HK-2 (cell line): ENCODE results near the gene IKBKE.

Experiments used
- DNase-seq: peaks from one replicate; pipeline ENCODE4 v3.0.0-alpha.2; 2018; ENCODE audit not compliant: unreplicated experiment

Gene IKBKE

GRCh38 chr1:206512058-206512850, 42.0 kb downstream of the IKBKE start:
- DNase-seq = no peak

DNA sequence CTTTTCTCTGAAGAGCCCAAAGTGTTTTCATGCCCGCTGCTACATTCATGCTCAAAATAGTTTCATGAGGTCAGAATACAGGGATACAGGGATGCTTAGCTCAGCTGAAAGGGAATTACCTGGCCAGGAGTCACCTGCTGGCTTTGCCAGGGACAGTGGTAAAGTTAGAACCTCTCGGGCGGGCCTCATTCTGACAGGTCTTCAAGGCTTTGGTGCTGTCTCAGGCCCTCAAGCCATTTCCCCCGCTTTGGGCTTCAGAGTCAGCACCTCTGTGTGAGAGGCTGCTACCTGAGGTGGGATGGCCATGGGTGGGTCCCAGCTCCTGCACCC, 42.5 kb downstream of the IKBKE start:
- DNase-seq = no peak

GRCh38 chr1:206513312-206514111, 43.2 kb downstream of the IKBKE start:
- no peak for DNase-seq

DNA sequence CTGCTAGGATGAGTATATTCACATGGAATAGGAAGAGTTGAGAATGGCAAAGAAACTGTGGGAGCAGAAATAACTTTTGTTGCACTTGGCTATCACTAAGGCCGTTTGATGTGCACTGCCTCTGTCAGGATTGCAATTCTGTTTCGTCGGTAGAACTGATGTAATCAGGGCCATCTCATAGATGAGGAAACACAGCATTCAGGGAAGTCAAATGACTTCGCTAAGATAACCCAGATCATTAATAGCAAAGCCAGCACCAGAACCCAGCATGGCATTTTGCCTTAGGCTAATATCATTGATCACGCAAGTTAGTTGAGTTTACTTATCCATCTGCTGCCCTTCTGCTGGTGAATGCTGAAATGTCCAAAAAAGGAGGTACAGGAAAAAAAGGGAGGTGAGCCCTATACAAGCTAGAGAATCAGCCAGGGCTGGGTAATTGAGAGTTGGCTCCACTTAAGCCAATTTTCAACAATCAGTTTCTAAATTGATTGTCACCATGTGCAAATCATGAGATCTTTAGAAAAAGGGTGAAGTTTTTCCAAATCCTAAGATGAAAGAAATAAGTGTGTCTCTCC, 44.6 kb downstream of the IKBKE start:
- DNase-seq = no peak

DNA sequence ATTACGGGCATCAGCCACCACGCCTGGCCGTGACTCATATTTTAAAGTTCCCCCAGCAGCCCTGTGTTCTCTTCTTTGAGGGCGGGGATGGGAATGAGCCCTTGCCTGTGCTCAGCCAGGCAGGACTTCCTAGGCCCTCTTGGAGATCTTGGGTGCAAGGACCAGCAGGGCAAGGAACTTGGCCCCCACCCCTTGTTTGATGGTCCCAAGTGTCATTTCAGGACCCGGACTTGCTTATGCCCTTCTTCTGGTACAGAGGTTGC, 46.4 kb downstream of the IKBKE start:
- DNase-seq = no peak

DNA sequence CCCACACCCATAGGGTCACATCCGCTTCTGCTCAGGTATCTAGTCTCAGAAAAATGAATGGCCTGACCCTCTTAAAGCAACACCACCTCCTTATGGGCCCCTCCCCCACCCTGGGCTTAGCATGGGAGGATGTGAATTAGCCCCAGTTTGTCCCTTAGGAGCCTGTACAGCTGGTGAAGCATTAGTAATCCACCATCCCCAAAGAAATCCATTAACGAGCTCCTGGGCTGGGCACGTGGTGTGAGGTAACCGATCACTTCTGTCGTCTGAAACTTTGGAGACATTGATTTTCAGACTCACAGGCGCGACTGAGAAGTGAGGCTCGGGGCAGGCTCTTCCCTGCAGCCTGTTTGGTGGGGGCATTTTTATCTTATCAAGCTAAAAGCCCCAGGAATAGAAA, 47.5 kb downstream of the IKBKE start:
- DNase-seq = no peak

DNA sequence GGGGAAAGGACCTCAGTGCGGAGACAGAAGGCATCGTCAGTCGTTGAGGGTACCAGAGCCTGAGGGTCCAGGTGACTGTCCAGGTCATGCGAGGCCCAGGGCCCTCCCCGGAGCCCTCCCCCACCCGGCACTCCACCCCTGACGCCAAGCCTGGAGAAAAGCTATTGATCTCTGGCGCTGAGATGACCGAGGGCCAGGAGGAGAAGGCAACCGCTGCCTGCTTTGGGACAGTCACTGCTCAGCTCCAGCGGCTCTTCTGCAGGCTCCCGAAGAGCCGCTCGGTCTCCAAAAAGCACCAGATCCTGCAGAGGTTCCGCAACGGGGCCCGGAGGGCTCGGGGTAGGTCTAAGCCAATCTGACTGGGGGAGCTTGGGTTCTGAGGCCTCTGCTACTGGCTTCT, 47.9 kb downstream of the IKBKE start:
- no peak for DNase-seq

- DNase-seq = no peak
Measured at GRCh38 chr1:206518743-206519142, 48.5 kb downstream of the IKBKE start.

DNA sequence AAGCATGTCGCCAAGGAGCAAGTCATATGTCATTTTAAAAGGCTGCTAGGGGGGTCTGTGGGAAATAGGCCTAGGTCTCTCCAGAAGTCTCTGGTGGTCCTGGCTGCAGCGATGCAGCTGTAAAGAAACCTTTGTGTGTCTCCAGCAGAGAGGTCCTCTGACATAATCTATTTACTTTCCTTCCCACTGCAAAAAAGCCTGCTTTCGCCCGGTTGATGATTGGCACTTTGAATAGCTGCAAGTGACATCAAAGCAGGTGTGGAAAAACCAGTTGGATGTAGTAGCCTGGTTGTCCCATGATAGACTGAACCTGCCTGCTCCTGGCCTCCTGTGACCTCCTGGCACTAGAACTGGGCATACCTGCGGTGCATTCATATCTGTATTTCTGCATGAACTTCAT, 50.9 kb downstream of the IKBKE start:
- no peak for DNase-seq

- DNase-seq = no peak
Measured at GRCh38 chr1:206521694-206522402, 51.6 kb downstream of the IKBKE start.

- DNase-seq = no peak
Measured at GRCh38 chr1:206524739-206525364, 54.6 kb downstream of the IKBKE start.

DNA sequence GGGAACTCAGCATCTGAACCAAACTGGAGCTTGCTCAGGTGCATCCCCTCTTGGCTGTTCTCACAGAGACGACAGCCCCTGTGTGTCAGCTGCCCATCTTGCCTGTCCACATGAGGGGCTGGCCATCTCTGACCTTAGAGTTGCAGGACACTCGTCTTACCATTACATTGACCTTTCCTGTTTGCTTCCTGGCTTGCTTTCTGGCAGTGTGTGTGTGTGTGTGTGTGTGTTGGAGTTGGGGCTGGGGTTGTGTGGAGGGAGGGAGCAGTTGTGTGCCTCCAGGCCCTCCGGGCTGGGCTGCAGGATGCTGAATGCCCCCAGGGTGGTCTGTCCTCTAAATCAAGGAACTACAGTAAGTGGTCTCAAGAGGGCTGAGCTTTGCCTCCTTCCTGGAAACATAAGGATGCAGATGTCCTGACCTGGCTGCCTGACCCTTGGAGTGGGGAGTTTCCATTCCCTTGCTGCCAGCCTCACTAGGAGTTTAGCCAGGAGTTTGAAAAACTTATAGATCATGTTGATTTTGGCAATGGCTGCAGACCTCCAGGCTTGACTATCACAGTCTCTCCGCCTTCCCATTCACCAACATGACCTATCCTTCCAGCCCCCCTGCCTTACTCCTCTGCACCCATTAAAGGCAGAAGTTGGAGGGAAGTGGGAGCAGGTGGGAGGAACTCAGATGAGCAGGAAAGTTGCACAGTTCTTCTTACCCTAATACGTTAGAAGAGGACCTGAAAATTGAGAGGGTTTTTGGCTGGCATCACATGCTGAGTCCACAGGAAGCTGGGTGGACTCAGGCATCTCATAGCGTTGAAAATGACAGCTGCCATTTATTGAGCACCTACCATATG, 56.0 kb downstream of the IKBKE start:
- no peak for DNase-seq

DNA sequence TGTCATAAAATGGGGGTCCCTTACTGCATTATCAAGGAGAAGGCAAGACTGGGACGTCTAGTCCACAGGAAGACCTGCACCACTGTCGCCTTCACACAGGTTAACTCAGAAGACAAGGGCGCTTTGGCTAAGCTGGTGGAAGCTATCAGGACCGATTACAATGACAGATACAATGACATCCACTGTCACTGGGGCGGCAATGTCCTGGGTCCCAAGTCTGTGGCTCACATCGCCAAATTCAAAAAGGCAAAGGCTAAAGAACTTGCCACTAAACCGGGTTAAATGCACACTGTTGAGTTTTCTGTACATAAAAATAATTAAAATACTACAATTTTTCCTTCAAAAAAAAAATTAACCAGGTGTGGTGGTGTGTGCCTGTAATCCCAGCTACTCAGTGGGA, 59.1 kb downstream of the IKBKE start:
- no peak for DNase-seq

DNA sequence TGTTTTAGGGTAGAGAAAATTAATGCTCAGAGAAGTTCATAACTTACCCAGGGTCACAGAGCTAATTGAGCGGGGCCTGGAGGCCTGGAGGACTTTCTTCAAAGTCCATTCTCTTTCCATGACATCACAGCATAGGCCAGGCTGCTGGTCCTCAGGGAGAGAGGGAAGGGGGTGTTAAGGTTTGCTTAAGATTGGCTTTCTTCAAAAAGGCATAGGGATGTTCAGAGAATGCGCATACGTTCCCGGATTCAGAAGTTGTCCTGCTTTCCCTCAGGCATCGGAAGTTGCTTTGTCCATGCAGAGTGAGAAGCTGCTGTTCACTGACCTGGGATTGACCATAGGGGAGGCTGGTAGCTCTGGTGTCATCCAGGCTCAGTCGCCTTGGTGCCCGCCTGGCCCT, 62.1 kb downstream of the IKBKE start:
- no peak for DNase-seq

GRCh38 chr1:206534552-206534951, 64.3 kb downstream of the IKBKE start:
- DNase-seq = no peak

- DNase-seq = no peak
Measured at GRCh38 chr1:206535853-206536188, 65.5 kb downstream of the IKBKE start.

DNA sequence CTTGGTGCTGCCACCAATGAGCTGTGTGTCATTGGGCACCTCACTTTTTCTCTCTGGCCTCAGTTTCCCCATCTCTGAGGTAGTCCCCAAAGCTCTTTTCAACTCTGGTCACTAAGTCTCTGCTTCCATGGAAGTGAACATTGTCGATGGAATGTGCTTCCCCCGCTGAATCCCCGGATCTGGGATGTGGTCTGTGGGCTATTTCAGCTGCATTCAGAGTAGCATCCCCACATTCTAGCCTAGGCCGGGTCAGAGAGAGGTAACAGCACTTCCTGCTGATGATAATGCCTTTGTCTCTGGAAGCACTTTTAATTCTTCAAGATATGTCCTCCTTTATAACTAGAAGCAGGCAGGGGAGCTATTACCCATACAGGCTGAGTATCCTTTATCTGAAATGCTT, 66.9 kb downstream of the IKBKE start:
- DNase-seq = no peak

DNA sequence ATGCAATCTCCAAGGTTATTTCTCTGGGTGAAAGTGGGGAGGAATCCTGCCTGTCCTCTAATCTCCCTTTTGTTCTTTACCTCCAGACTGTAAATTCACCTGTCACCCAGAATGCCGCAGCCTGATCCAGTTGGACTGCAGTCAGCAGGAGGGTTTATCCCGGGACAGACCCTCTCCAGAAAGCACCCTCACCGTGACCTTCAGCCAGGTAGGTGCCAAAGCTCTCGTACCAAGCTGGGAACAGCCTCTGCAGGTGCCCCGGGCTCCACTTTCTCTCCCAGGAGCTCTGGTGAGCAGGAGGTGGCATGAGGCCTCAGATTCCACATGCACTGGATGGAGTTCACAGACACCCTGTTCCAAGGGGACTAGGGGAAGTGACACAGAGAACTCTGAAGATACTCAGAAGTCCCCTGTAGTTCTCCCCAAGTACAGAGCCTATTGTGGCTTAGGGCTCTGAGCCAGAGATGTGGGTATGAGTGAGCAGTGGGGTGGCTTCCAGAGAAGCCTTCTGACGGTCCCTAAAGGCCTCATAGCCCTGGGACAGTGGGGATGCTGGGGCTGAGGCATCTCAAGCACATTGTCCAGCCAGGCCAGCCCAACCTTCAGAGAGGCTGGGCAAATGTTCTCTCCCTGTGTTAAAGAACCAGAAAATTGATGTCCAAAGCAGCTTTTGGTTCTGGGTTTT, 68.0 kb downstream of the IKBKE start:
- DNase-seq = no peak

- DNase-seq = no peak
Measured at GRCh38 chr1:206538901-206539640, 68.8 kb downstream of the IKBKE start.
